Fibroblast of skin of left quadriceps (primary cell): ENCODE results near the gene DEFB118.
"Not testable (repeated sequence)": the region's sequence is repeated elsewhere in the genome, so short reads cannot be mapped to it uniquely, and the experiment has no call there.

ENCODE experiments used
- DNase-seq, 2 experiments: peaks; one replicate each; pipeline ENCODE4 v3.0.0-alpha.2; 2013; ENCODE audit warnings: low read depth in 2 of 2

Gene DEFB118

GRCh38 chr20:31368301-31368700 lies at the start of gene DEFB118:
Gene DEFB118, plus strand, starts transcription at chr20:31368601. Its CDS starts 50 bp downstream, at chr20:31368651.
- DNase-seq = no peak

GRCh38 chr20:31322504-31322903 lies 45.9 kb upstream of the DEFB118 start:
- DNase-seq = no peak

- DNase-seq = no peak
These were observed 37.5 kb upstream of the DEFB118 start for GRCh38 chr20:31330893-31331292.

- DNase-seq = no peak
These were observed 26.9 kb upstream of the DEFB118 start for GRCh38 chr20:31341470-31341869.

GRCh38 chr20:31355981-31356380 lies 12.4 kb upstream of the DEFB118 start:
- DNase-seq = no peak

- no peak for DNase-seq
These were observed 5.1 kb upstream of the DEFB118 start for GRCh38 chr20:31363295-31363694.

- not testable (repeated sequence) for DNase-seq
These were observed 4.1 kb upstream of the DEFB118 start for GRCh38 chr20:31364272-31364671.

GRCh38 chr20:31374346-31374745 lies 5.9 kb downstream of the DEFB118 start:
- no peak for DNase-seq

- no peak for DNase-seq
These were observed 22.1 kb downstream of the DEFB118 start, which contains the start of gene DEFB119 for GRCh38 chr20:31390490-31390889. Gene DEFB119, minus strand, starts transcription at chr20:31390590. Its CDS starts 107 bp downstream, at chr20:31390483.

GRCh38 chr20:31392836-31393235 lies 24.4 kb downstream of the DEFB118 start:
- DNase-seq = no peak

GRCh38 chr20:31394900-31395299 lies 26.5 kb downstream of the DEFB118 start:
- DNase-seq = no peak

GRCh38 chr20:31403886-31404285 lies 35.5 kb downstream of the DEFB118 start:
- no peak for DNase-seq

- no peak for DNase-seq
These were observed 37.7 kb downstream of the DEFB118 start, which contains the start of gene DEFB121 for GRCh38 chr20:31406115-31406514. Gene DEFB121, minus strand, starts transcription at chr20:31406215. Its CDS starts 63 bp downstream, at chr20:31406152.

GRCh38 chr20:31410011-31410410 lies 41.6 kb downstream of the DEFB118 start:
- DNase-seq = no peak

GRCh38 chr20:31414381-31414780 lies 46.0 kb downstream of the DEFB118 start:
- DNase-seq = no peak

- no peak for DNase-seq
These were observed 47.3 kb downstream of the DEFB118 start for GRCh38 chr20:31415653-31416052.

- DNase-seq = no peak
These were observed 49.9 kb downstream of the DEFB118 start for GRCh38 chr20:31418307-31418706.
